Vagina (tissue), 2 donors: ENCODE measurements around the gene CLDN18.

ENCODE experiments used
- CTCF ChIP-seq, 3 experiments: fragments of 450-650 bp in 2 of 3; fragments of 200-600 bp in 1 of 3; sonication (generic) in 1 of 3; IDR thresholded peaks; one replicate each; pipeline ENCODE4 v1.5.1; 2017 to 2019; ENCODE audit warnings: antibody characterized with exemption in 3 of 3, mild to moderate bottlenecking in 2 of 3, moderate library complexity in 2 of 3
- POLR2A ChIP-seq, 2 donors: fragments of 450-650 bp; IDR thresholded peaks; one replicate each; pipeline ENCODE4 v1.6.1; 2017; ENCODE audit warnings: antibody characterized with exemption in 2 of 2, mild to moderate bottlenecking in 2 of 2, moderate library complexity in 2 of 2

GRCh38 chr3:138079901-138080300 is 69.9 kb downstream of the CLDN18 start:
- TF ChIP-seq CTCF (IDR thresholded peaks at IDR 0.05) (no peak), POLR2A (IDR thresholded peaks at IDR 0.05) (no peak)
